Muscle of leg (tissue), 11 donors: ENCODE measurements around the gene PNKD. TPM values are rescaled to one million over a fixed set of nuclear protein-coding genes. Genes with fewer than 3 reads are reported as not detected.

Experiments used
- DNase-seq: peaks from one replicate; pipeline ENCODE4 v3.0.0; 2013
- H3K27ac ChIP-seq: one replicate; pipeline ENCODE4 v1.5.1; 2013; ENCODE audit warnings: mild to moderate bottlenecking, low read length, control low read depth
- H3K27me3 ChIP-seq: one replicate; pipeline ENCODE4 v1.6.1; 2013; ENCODE audit warnings: low read length; ENCODE audit not compliant: control insufficient read depth, insufficient read depth
- H3K36me3 ChIP-seq: one replicate; pipeline ENCODE4 v1.6.1; 2013; ENCODE audit warnings: low read length; ENCODE audit not compliant: control insufficient read depth, insufficient read depth
- H3K4me1 ChIP-seq: one replicate; pipeline ENCODE4 v1.6.1; 2013; ENCODE audit warnings: low read length; ENCODE audit not compliant: control insufficient read depth, insufficient read depth
- H3K4me3 ChIP-seq: one replicate; pipeline ENCODE4 v1.5.1; 2013; ENCODE audit warnings: low read length, control low read depth
- H3K9me3 ChIP-seq: replicated peaks from 2 replicates; pipeline ENCODE4 v1.6.1; 2013; ENCODE audit warnings: low read depth, low read length; ENCODE audit not compliant: control insufficient read depth
- WGBS: methylation state at CpG from one replicate; pipeline ENCODE4 v1.1.5; 2013; ENCODE audit warnings: missing lambda C conversion rate; ENCODE audit not compliant: insufficient coverage; 5-methylcytosine and 5-hydroxymethylcytosine counted together
- polyA plus RNA-seq, 8 donors: library from polyadenylated mRNA; unstranded; fragments of 120-200 nt; gene quantifications; one replicate each; pipeline versions ENCODE4 v1.2.1 to v1.2.3, GENCODE V29; 2013; ENCODE audit warnings: inconsistent platforms in 1 of 8, low replicate concordance in 1 of 8; ENCODE audit not compliant: insufficient read length in 8 of 8, insufficient read depth in 1 of 8
- total RNA-seq: library from RNA; stranded (reverse); fragments of 120-200 nt; gene quantifications from one replicate; pipeline ENCODE4 v1.2.4, GENCODE V29; 2013

The PNKD gene
- total and polyA plus RNA-seq, 9 donors = 46.4 to 61.8 (median 50.7) TPM

DNA sequence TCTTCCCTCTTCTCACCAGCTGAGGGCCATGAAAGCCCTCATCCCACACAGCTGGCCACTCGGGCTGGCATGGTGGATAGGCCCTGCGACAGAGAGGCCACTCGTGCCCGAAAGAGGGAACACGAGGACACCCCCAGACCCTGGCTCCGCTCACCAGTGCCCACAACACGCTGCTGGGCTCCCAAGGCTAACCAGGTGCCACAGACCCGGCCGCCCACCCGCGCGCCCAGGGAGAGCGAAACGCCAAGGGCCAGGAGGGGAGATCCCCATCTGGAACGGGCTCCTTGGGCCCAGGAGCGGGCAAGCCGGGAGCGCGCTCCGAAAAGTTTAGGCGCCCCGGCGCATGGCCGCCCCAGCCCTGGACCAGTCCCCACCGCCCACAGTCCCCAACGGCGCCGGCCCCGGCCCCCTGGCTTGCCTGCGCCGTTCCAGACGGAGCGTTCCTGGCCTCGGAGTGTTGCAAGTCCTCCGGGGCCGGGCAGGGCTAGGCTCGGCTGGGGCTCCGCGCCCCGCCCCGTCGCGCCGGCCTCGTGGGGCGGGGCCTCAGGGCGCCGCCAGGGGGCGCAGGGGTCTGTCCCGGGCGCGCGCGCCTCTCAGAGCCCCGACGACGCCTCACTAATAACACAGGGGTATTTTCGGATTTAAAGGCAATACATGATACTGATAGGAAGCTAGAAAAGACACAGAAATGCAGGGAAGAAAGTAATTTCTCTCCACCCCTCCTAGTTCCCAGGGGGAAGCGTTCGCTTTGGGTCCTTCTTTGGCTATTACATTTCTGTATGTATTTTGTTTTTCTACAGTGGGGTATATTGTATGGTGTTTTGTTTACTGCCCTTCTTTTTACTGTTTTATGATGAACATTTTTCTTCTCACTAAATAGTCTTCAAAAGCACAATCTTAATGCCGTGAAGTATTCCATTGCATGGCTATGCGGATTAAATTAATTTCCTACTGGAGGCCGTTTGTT, 22.0 kb downstream of the PNKD start, which contains the start of gene TMBIM1:
Gene TMBIM1 (minus strand): TSS at position 456 of the 967 bp plus-strand sequence. CDS start 10,362 bp downstream, outside the sequence.
- 3% methylated on average over 49 of the region's 63 CpGs for WGBS

DNA sequence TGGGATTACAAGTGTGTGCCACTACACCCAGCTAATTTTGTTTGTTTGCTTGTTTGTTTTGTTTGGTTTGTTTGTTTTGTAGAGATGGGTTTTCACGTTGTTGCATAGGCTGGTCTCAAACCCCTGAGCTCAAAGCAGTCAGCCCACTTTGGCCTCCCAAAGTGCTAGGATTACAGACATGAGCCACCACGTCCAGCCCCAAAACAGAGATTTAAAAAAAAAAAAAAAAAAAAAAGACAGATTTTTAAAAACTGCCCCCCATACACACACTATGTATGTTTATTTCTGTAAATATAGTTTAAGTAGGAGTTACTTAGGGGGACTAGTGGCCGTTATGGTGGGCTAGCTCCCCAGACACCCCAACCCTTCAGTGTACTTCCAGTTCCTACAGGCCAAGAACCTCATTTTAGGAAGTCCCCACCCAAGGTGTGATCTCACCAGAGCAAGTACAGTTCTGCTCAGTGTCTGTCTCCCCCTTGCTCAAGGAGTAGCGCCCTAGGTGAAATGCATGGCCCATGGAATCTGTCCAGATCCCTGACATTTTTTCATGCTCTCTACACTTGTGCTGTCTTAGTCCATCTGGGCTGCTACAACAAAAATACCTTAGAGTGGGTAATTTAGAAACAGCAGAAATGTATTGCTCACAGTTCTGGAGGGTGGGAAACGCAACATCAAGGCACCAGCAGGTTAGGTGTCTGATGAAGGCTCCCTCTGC, 23.6 kb downstream of the PNKD start:
- no peaks in the 10 kb centered on the region for H3K27me3 ChIP-seq
- no peaks in the 10 kb centered on the region for H3K9me3 ChIP-seq
- 0% methylated on average over 1 of the region's 5 CpGs for WGBS
- peaks cover 36% of the 10 kb centered on the region for H3K4me1 ChIP-seq
- no peak overlapping the region for H3K4me3 ChIP-seq
- no peak for DNase-seq
- H3K27ac ChIP-seq = no peak overlapping the region
- peaks cover 2% of the 10 kb centered on the region for H3K36me3 ChIP-seq

More for the DNA sequence above, 22.0 kb downstream of the PNKD start, which contains the start of gene TMBIM1:
- peaks cover 3% of the 10 kb centered on the region for H3K36me3 ChIP-seq
- no peaks in the 10 kb centered on the region for H3K9me3 ChIP-seq
- H3K4me1 ChIP-seq = peaks cover 42% of the 10 kb centered on the region
- peak; percentile 86 for DNase-seq
- no peaks in the 10 kb centered on the region for H3K27me3 ChIP-seq
- H3K4me3 ChIP-seq = peak within 1 kb of the TSS; percentile 95
- peak within 1 kb of the TSS; percentile 95 for H3K27ac ChIP-seq

DNA sequence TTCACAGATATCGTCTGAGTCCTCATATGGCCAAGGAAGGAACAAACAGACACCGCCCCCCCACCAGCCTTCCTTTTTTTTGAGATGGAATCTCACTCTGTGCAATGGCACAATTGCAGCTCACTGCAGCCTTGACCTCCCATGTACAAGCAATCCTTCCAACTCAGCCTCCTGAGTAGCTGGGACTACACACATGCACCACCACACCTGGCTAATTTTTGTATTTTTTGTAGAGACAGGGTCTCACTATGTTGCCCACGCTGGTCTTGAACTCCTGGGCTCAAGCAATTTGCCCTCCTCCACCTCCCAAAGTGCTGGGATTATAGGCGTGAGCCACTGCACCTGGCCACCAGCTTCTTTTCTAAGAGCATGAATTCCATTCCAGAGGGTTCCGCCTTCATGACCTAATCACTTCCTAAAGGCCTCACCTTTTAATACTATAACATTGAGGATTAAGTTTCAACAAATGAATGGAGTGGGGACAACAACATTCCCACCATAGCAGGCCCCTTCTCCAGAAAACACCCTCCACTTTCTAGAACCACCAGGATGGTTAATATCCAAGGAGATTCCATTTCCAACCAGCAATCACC, 24.2 kb downstream of the PNKD start:
- H3K27ac ChIP-seq = no peak overlapping the region
- DNase-seq = no peak
- H3K36me3 ChIP-seq = no peaks in the 10 kb centered on the region
- 73% methylated on average over 4 of the region's 5 CpGs for WGBS
- peaks cover 32% of the 10 kb centered on the region for H3K4me1 ChIP-seq
- no peaks in the 10 kb centered on the region for H3K27me3 ChIP-seq
- H3K9me3 ChIP-seq = no peaks in the 10 kb centered on the region
- H3K4me3 ChIP-seq = no peak overlapping the region

DNA sequence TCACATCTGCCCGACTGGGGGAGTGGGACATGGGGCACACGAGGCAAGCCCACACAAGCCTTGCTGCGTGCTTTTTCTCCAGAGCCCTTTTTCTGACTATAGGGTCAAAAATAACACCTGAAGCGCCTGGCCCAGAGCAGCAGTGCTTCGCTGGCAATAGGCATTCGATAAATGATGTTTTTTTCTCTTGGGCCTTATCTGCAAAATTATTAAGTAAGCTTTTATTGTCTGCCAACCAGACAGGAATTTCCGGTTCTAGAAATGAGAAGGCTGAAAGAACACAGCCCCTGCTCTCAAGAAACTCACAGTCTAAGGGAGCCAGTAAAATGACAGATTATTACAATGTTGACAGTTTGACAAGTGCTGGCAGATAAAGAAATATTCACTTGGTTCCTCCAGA, 24.7 kb downstream of the PNKD start:
- Histone ChIP-seq H3K36me3 (no peaks in the 10 kb centered on the region), H3K9me3 (no peaks in the 10 kb centered on the region), H3K27me3 (no peaks in the 10 kb centered on the region), H3K4me1 (peaks cover 27% of the 10 kb centered on the region), H3K27ac (no peak overlapping the region), H3K4me3 (no peak overlapping the region)
- WGBS = 78% methylated on average over 4 of the region's 7 CpGs
- no peak for DNase-seq

DNA sequence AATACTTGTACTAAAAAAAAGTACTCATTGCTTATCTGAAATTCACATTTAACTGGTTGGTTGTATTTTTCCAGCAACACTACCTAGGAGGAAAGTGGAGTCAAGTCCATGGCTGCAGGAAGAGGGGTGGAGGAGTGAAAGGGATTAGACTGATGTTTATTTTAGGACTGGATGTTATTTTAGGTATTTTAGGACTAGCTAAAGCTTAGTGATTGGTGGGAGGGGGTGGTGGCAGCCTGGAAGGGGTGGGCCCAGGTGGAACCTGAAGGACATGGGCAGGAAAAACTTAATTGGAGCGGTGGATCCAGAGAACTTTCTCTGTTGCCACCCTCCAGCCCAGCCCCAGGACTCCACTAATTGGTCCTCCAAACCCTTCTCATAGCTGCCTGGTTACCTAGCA, 25.9 kb downstream of the PNKD start:
- Histone ChIP-seq H3K27ac (no peak overlapping the region), H3K4me3 (no peak overlapping the region), H3K36me3 (no peaks in the 10 kb centered on the region), H3K9me3 (no peaks in the 10 kb centered on the region), H3K4me1 (peaks cover 15% of the 10 kb centered on the region), H3K27me3 (no peaks in the 10 kb centered on the region)
- no CpG with 5 or more reads among the region's 1 CpG for WGBS
- DNase-seq = no peak

DNA sequence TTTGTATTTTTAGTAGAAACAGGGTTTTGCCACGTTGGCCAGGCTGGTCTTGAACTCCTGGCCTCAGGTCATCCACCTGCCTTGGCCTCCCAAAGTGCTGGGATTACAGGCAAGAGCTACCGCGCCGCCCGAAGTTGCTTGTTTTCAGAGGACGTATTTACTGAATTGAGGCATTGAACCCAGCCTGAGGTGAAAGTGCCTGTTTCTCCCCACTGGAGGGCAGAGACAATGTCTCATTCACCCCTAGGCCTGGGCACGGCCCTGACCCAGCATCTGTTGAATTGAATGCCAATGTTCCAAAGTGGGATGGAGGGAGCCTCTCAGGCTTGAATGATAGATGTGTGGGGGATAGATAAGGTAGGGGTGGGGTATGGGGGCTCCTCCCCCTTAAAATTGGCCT, 26.5 kb downstream of the PNKD start:
- Histone ChIP-seq H3K36me3 (no peaks in the 10 kb centered on the region), H3K27me3 (no peaks in the 10 kb centered on the region), H3K4me3 (no peak overlapping the region), H3K4me1 (peaks cover 11% of the 10 kb centered on the region), H3K27ac (no peak overlapping the region), H3K9me3 (no peaks in the 10 kb centered on the region)
- WGBS = 93% methylated on average over 6 of the region's 7 CpGs
- no peak for DNase-seq

DNA sequence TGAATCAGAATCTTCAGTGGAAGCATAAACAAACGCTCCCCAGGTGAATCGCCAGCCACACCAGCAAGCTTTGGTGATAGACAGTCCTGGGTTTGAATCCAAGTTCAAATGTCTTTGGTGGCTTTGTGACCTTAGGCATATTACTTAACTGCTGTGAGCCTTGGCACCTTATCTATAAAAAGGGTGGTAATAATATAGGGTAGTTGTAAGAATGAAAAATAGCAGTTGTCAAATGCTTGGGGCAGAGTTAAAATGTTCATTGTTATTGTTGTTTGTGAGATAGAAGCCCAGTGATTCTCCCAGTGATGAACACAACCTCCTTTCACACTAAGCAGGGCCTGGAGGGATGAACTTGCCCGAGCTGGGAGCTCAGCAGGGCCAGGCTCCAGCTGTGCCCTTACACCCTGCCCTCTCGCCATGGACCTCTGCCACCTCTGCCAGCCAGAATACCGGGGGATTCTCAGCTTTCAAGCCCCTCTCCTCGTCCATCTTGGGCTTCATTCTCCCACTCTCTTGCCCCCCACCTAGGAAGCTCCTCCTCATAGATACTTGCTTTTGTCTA, 28.1 kb downstream of the PNKD start:
- Histone ChIP-seq H3K4me3 (no peak overlapping the region), H3K9me3 (no peaks in the 10 kb centered on the region), H3K27me3 (no peaks in the 10 kb centered on the region), H3K36me3 (no peaks in the 10 kb centered on the region), H3K27ac (no peak overlapping the region), H3K4me1 (peaks cover 5% of the 10 kb centered on the region)
- WGBS = 76% methylated on average over 6 of the region's 6 CpGs
- DNase-seq = no peak

DNA sequence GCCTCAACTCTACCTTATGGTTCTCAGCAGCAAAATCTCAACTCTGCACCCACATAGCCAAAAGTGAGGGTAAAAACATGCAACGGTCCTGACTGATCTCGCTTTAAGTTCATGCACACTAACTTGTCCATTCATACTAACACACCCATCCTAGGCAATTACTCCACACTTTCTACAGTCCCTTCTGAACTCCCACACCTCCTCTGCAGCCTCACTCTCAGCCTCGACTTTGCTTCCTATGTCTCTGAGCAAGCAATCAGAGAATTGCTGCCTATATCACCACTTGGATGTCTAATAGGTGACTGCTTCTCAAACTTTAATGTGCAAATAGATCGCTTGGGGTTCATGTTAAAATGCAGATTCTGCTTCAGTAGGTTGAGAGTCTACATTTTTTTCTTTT, 29.8 kb downstream of the PNKD start:
- H3K4me1 ChIP-seq = peaks cover 5% of the 10 kb centered on the region
- no peaks in the 10 kb centered on the region for H3K27me3 ChIP-seq
- 57% methylated on average over 3 of the region's 4 CpGs for WGBS
- no peaks in the 10 kb centered on the region for H3K36me3 ChIP-seq
- H3K9me3 ChIP-seq = no peaks in the 10 kb centered on the region
- H3K4me3 ChIP-seq = no peak overlapping the region
- no peak for DNase-seq
- no peak overlapping the region for H3K27ac ChIP-seq

DNA sequence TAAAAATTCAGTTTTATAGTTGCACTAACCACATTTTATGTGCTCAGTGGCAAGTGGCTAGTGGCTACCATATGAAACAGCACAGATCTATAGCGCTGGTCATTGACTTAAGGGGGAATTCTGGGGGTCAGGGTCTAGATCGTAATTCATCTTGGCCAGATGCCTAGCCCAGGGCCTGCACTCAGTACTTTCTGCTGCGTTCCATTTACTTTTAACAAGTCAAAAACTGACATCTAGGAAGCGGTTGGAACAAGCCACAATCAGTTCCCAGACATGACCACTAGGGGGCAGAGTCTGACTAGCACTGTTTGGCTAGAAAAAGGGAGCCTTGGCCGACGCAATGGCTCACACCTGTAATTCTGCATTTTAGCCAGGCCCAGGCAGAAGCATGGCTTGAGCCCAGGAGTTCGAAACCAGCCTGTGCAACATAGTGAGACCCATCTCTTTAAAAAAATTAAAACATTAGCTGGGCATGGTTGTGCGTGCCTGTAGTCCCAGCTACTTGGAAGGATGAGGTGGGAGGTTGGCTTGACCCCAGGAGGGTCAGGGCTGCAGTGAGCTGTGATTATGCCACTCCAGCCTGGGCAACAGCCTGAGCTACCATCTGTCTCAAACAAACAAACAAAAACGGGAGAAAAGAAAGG, 31.0 kb downstream of the PNKD start:
- no peak overlapping the region for H3K4me3 ChIP-seq
- H3K27me3 ChIP-seq = no peaks in the 10 kb centered on the region
- 0% methylated on average over 5 of the region's 9 CpGs for WGBS
- no peaks in the 10 kb centered on the region for H3K9me3 ChIP-seq
- DNase-seq = peak; percentile 89
- H3K4me1 ChIP-seq = peaks cover 2% of the 10 kb centered on the region
- no peak overlapping the region for H3K27ac ChIP-seq
- no peaks in the 10 kb centered on the region for H3K36me3 ChIP-seq
